ENCODE results near the gene AFG1L. TPM values are rescaled to one million over a fixed set of nuclear protein-coding genes. Genes with fewer than 3 reads are reported as not detected.

The AFG1L gene
- total RNA-seq, 1 donor from 2014 or later = 9.6 TPM

DNA sequence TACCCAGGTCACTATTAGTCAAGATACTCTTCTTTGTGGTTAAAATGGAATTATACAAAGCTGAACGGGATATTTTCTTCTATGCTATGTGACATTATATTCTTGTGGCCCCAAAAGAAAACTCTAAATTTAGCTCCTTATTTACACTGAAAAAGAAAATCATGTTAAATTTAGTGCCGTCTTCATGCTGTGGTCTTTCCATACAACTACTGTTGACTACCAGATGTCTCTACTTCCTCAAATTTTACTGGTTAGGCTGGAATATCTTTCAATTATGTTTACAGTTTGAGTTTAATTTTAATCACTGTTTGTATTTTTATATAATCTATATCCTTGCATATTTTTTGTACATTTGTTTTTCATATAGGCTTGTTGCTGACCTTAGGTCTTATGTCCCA is 170.2 kb downstream of the AFG1L start:
- Mint-ChIP-seq H3K36me3 (no peaks in the 10 kb centered on the region), H3K27me3 (no peaks in the 10 kb centered on the region), H3K4me3 (no peak overlapping the region), H3K9me3 (no peaks in the 10 kb centered on the region), H3K4me1 (ENCODE audit: unreplicated experiment) (peaks cover 23% of the 10 kb centered on the region), H3K27ac (no peak overlapping the region)
- no peak for DNase-seq (ENCODE audit: extremely low spot score, unreplicated experiment)
- TF ChIP-seq, protein P1, sequence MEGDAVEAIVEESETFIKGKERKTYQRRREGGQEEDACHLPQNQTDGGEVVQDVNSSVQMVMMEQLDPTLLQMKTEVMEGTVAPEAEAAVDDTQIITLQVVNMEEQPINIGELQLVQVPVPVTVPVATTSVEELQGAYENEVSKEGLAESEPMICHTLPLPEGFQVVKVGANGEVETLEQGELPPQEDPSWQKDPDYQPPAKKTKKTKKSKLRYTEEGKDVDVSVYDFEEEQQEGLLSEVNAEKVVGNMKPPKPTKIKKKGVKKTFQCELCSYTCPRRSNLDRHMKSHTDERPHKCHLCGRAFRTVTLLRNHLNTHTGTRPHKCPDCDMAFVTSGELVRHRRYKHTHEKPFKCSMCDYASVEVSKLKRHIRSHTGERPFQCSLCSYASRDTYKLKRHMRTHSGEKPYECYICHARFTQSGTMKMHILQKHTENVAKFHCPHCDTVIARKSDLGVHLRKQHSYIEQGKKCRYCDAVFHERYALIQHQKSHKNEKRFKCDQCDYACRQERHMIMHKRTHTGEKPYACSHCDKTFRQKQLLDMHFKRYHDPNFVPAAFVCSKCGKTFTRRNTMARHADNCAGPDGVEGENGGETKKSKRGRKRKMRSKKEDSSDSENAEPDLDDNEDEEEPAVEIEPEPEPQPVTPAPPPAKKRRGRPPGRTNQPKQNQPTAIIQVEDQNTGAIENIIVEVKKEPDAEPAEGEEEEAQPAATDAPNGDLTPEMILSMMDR (conservative IDR thresholded peaks at IDR 0.05) = no peak

DNA sequence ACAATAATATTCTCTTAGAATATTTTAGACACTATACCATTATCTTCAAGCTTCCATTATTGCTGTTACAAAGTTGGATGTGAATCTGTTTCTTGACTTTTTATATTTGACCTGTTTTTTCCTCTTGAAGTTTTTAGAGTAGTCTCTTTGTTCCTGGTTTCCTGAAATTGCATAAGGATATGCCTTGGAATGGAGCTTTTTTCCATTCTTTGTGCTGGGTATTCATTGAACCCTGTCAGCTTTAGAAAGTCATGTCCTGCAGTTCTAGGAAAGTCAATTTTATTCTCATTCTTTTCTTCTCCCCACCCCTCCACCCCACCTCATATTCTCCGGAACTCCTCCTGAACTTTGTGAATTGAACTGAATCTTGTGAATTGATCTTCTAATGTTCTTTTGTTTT is 173.5 kb downstream of the AFG1L start:
- Mint-ChIP-seq H3K27me3 (no peaks in the 10 kb centered on the region), H3K4me3 (no peak overlapping the region), H3K36me3 (peaks cover 3% of the 10 kb centered on the region), H3K9me3 (no peaks in the 10 kb centered on the region), H3K27ac (no peak overlapping the region), H3K4me1 (ENCODE audit: unreplicated experiment) (peaks cover 17% of the 10 kb centered on the region)
- TF ChIP-seq, protein P1 (conservative IDR thresholded peaks at IDR 0.05) = no peak
- DNase-seq (ENCODE audit: extremely low spot score, unreplicated experiment) = no peak

DNA sequence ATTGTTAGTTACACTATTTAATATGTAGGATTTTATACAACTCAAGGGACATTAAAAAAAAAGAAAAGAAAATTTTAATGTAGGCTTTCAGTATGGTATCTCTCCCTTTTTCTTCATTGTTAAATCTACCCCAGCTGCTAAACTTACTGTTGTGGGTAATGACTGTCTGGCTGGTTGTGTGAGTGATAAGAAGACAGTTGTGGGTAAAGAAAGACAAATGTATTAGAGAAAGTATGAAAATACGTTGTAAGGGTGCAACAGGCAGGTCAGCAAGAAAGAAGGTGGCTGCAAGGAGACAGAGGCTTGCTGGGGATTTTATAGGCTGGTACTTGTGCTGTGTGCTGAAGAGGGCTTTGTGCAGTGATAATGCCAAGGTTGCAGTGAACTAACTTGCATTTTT is 174.5 kb downstream of the AFG1L start:
- no peak overlapping the region for H3K27ac Mint-ChIP-seq
- no peak for DNase-seq (ENCODE audit: extremely low spot score, unreplicated experiment)
- H3K4me3 Mint-ChIP-seq = no peak overlapping the region
- TF ChIP-seq, protein P1 (conservative IDR thresholded peaks at IDR 0.05) = no peak
- H3K36me3 Mint-ChIP-seq = peaks cover 3% of the 10 kb centered on the region
- peaks cover 10% of the 10 kb centered on the region for H3K4me1 Mint-ChIP-seq (ENCODE audit: unreplicated experiment)
- no peaks in the 10 kb centered on the region for H3K27me3 Mint-ChIP-seq
- H3K9me3 Mint-ChIP-seq = no peaks in the 10 kb centered on the region

DNA sequence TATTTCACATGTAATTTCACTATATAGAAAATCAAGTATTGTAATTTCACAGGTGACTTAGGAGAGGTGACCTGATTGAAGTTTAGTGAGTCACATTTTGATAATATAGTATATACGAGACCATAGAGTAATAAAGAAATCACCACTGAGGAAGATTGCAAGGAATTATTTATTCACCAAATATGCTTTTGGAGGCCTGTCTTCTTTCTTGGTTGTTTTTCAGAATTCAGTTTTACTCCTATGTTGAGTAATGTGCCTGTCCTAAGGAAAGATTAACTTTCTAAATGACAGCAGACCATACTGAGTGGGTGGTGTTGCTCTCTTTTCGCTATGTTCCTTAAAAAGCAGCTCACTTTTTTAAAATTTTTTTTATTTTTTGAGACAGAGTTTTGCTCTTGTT is 178.3 kb downstream of the AFG1L start:
- no peak overlapping the region for H3K27ac Mint-ChIP-seq
- TF ChIP-seq, protein P1 (conservative IDR thresholded peaks at IDR 0.05) = no peak
- H3K9me3 Mint-ChIP-seq = no peaks in the 10 kb centered on the region
- no peaks in the 10 kb centered on the region for H3K4me1 Mint-ChIP-seq (ENCODE audit: unreplicated experiment)
- H3K27me3 Mint-ChIP-seq = no peaks in the 10 kb centered on the region
- no peak for DNase-seq (ENCODE audit: extremely low spot score, unreplicated experiment)
- peaks cover 3% of the 10 kb centered on the region for H3K36me3 Mint-ChIP-seq
- H3K4me3 Mint-ChIP-seq = no peak overlapping the region

DNA sequence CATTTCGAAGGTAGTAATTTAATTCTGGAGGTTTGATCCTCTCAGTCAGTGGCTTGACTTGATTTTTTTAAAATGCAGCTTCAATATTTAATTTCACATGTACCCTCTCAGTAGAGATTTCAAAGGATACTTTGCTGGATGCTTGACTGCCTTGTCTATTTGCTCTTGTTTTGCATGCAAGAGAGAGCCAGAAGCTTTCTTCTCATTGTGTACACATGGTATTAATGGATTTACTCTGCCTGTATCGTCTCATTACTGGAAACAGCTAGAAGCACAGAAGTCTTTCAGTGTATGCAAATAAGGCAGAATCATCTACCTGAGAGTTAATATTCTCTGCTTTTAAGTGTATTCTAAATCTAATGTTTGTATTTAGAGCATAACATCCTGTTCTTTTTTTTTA is 181.5 kb downstream of the AFG1L start:
- TF ChIP-seq, protein P1 (conservative IDR thresholded peaks at IDR 0.05) = no peak
- Mint-ChIP-seq H3K9me3 (no peaks in the 10 kb centered on the region), H3K4me1 (ENCODE audit: unreplicated experiment) (no peaks in the 10 kb centered on the region), H3K27ac (no peak overlapping the region), H3K27me3 (no peaks in the 10 kb centered on the region), H3K36me3 (no peaks in the 10 kb centered on the region), H3K4me3 (no peak overlapping the region)
- no peak for DNase-seq (ENCODE audit: extremely low spot score, unreplicated experiment)

DNA sequence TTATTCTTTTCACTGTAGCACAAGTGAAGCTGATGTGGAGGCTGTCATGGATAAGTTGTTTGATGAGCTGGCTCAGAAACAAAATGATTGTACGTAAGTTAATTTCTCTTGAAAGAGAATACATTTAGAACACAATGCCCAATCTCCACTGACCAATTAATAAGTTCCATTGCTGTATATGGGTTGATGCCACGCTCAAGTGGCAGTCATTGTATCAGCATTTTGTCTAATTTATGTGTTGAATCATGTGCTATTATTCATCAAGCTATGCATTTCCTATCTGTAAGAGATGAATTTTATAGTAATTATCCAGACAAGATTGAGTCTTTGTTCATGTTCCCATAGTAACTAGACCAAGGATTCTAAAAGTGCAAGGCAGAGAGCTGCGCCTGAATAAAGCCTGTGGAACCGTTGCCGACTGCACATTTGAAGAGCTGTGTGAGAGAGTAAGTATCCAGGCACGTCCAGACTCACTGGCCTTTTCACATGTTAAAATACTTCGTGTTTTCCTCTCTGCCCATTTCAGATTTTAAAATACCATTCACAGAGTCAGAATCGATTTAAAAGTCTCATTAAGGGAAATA is 182.1 kb downstream of the AFG1L start:
- H3K27me3 Mint-ChIP-seq = no peaks in the 10 kb centered on the region
- TF ChIP-seq, protein P1 (conservative IDR thresholded peaks at IDR 0.05) = no peak
- no peaks in the 10 kb centered on the region for H3K36me3 Mint-ChIP-seq
- H3K9me3 Mint-ChIP-seq = no peaks in the 10 kb centered on the region
- DNase-seq (ENCODE audit: extremely low spot score, unreplicated experiment) = no peak
- no peaks in the 10 kb centered on the region for H3K4me1 Mint-ChIP-seq (ENCODE audit: unreplicated experiment)
- no peak overlapping the region for H3K4me3 Mint-ChIP-seq
- H3K27ac Mint-ChIP-seq = no peak overlapping the region

All from type B pancreatic cell (in vitro differentiated cells).